Hepatic stellate cell (primary cell): ENCODE data around the gene ING5.
"Not testable (repeated sequence)": the region's sequence is repeated elsewhere in the genome, so short reads cannot be mapped to it uniquely, and the experiment has no call there.

Source experiments
- DNase-seq: peaks from one replicate; pipeline ENCODE4 v3.0.0; 2011; ENCODE audit warnings: low spot score

The ING5 gene

GRCh38 chr2:241706537-241706936 is 4.7 kb downstream of the ING5 start:
- DNase-seq, result no peak

GRCh38 chr2:241708879-241709278 is 7.0 kb downstream of the ING5 start:
- DNase-seq, result no peak

GRCh38 chr2:241719093-241719492 is 17.3 kb downstream of the ING5 start:
- no peak for DNase-seq

GRCh38 chr2:241720099-241720498 is 18.3 kb downstream of the ING5 start:
- DNase-seq, result no peak

- no peak for DNase-seq
Measured at GRCh38 chr2:241720560-241720959, 18.7 kb downstream of the ING5 start.

GRCh38 chr2:241721852-241722251 is 20.0 kb downstream of the ING5 start:
- no peak for DNase-seq

GRCh38 chr2:241722896-241723454 is 21.1 kb downstream of the ING5 start:
- DNase-seq, result no peak

GRCh38 chr2:241724259-241724974 is 22.6 kb downstream of the ING5 start:
- no peak for DNase-seq

GRCh38 chr2:241724975-241725870 is 23.4 kb downstream of the ING5 start:
- DNase-seq, result no peak

- no peak for DNase-seq
Measured at GRCh38 chr2:241726459-241726858, 24.6 kb downstream of the ING5 start.

- no peak for DNase-seq
Measured at GRCh38 chr2:241728000-241728399, 26.2 kb downstream of the ING5 start.

GRCh38 chr2:241728627-241729026 is 26.8 kb downstream of the ING5 start:
- no peak for DNase-seq

GRCh38 chr2:241729868-241730267 is 28.0 kb downstream of the ING5 start:
- no peak for DNase-seq

GRCh38 chr2:241730671-241731293 is 28.9 kb downstream of the ING5 start:
- DNase-seq, result no peak

GRCh38 chr2:241732513-241733186 is 30.8 kb downstream of the ING5 start:
- DNase-seq, result not testable (repeated sequence)

- no peak for DNase-seq
Measured at GRCh38 chr2:241733391-241734207, 31.8 kb downstream of the ING5 start.

- no peak for DNase-seq
Measured at GRCh38 chr2:241734208-241734466, 32.3 kb downstream of the ING5 start.

- DNase-seq, result peak; percentile 92
Measured at GRCh38 chr2:241734467-241735208, 32.8 kb downstream of the ING5 start, which contains the start of gene D2HGDH. TSS of gene D2HGDH (plus strand) at chr2:241734630. CDS start at chr2:241735225, 595 bp downstream.

GRCh38 chr2:241736111-241736510 is 34.3 kb downstream of the ING5 start:
- no peak for DNase-seq

- no peak for DNase-seq
Measured at GRCh38 chr2:241738040-241738686, 36.3 kb downstream of the ING5 start.
